Glutamatergic neuron (in vitro differentiated cells): ENCODE results near the gene CEP135. TPM values are rescaled to one million over a fixed set of nuclear protein-coding genes. Genes with fewer than 3 reads are reported as not detected.
A peak's percentile ranks its signal among the peaks of the same experiment; 100 is the strongest.

Experiments used
- DNase-seq: peaks from one replicate; pipeline ENCODE4 v3.0.0; 2022
- H3K27ac Mint-ChIP-seq: one replicate; pipeline ENCODE4 v1.8.0; 2020; ENCODE audit warnings: mild to moderate bottlenecking, mixed read lengths, inconsistent platforms; ENCODE audit not compliant: unreplicated experiment
- H3K27me3 Mint-ChIP-seq: one replicate; pipeline ENCODE4 v1.8.0; 2020; ENCODE audit warnings: mild to moderate bottlenecking, moderate library complexity, mixed read lengths, inconsistent platforms; ENCODE audit not compliant: unreplicated experiment
- H3K36me3 Mint-ChIP-seq: one replicate; pipeline ENCODE4 v1.8.0; 2020; ENCODE audit warnings: mild to moderate bottlenecking, mixed read lengths, inconsistent platforms; ENCODE audit not compliant: unreplicated experiment
- H3K4me1 Mint-ChIP-seq: one replicate; pipeline ENCODE4 v1.8.0; 2020; ENCODE audit warnings: mild to moderate bottlenecking, low read depth, mixed read lengths, inconsistent platforms; ENCODE audit not compliant: unreplicated experiment
- H3K4me3 Mint-ChIP-seq: one replicate; pipeline ENCODE4 v1.8.0; 2020; ENCODE audit warnings: mild to moderate bottlenecking, mixed read lengths, inconsistent platforms; ENCODE audit not compliant: unreplicated experiment
- H3K9me3 Mint-ChIP-seq: one replicate; pipeline ENCODE4 v1.8.0; 2020; ENCODE audit warnings: mild to moderate bottlenecking, moderate library complexity, mixed read lengths, inconsistent platforms; ENCODE audit not compliant: unreplicated experiment
- total RNA-seq: library from RNA; stranded (reverse); fragmentation: NEBNext Ultra II Directional; extraction: Animal tissue kit (Norgen Biotek cat#: 25700); gene quantifications from one replicate; pipeline ENCODE4 v1.2.1, GENCODE V29; 2021; ENCODE audit not compliant: unreplicated experiment
- TF ChIP-seq, protein P1 (sequence below): fragments of 200-600 bp; sonication (generic); IDR thresholded peaks from one replicate; pipeline ENCODE4 v1.5.0; 2021; ENCODE audit not compliant: partially characterized antibody, unreplicated experiment

The CEP135 gene
- total RNA-seq, 1 donor from 2014 or later = 4.2 TPM

DNA sequence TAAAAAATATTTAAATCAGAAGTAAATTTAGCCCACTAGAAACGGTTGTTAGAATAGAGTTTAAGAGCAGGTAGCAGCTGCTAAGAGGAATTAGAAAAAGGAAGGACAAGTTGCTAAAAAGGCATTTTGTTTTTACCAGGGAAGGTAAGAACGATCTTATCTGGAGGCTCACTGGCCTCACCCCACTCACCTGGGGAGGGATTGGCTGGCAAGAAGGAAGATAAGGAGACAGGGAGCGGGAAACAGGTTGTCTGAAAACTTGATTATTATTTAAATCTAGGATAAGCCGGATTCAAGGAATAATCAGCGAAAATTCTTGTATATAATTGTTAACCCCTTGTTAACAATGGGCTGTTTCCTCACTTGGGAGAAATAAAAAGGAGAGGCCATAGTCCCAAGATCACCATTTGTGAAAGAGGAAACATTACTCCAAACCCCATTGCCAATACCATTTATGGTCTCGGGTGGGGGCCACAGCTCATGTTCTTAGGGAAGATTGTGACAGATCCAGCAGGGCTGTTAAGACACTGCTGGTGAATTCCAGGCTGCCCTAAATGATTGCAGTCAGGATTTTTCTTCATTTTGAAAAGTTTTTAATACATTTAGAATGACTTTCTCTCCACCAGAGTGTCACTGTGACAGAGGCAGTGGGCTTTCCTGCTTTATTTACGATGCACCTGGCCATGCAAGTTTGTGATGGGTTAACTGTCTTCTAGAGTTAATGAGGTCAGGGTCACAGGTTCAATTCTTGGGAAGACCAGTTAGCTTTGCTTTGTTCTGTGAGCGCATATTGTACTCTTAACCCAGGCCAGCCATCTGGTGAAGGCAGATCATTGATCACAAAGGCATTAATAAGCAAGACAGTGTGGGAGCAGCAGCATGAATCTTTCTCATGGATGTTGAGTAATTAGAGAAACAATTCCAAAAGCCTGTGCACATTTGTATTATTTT is 106.6 kb downstream of the CEP135 start:
- TF ChIP-seq, protein P1, sequence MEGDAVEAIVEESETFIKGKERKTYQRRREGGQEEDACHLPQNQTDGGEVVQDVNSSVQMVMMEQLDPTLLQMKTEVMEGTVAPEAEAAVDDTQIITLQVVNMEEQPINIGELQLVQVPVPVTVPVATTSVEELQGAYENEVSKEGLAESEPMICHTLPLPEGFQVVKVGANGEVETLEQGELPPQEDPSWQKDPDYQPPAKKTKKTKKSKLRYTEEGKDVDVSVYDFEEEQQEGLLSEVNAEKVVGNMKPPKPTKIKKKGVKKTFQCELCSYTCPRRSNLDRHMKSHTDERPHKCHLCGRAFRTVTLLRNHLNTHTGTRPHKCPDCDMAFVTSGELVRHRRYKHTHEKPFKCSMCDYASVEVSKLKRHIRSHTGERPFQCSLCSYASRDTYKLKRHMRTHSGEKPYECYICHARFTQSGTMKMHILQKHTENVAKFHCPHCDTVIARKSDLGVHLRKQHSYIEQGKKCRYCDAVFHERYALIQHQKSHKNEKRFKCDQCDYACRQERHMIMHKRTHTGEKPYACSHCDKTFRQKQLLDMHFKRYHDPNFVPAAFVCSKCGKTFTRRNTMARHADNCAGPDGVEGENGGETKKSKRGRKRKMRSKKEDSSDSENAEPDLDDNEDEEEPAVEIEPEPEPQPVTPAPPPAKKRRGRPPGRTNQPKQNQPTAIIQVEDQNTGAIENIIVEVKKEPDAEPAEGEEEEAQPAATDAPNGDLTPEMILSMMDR = no peak
- Mint-ChIP-seq H3K36me3 (no peaks in the 10 kb centered on the region), H3K27me3 (peaks cover 1% of the 10 kb centered on the region), H3K27ac (peak overlapping the region; percentile 96), H3K4me1 (peaks cover 39% of the 10 kb centered on the region), H3K9me3 (peaks cover 3% of the 10 kb centered on the region), H3K4me3 (peak overlapping the region; percentile 67)
- DNase-seq = peak; percentile 24

GRCh38 chr4:56055991-56056390 is 107.2 kb downstream of the CEP135 start:
- peaks cover 2% of the 10 kb centered on the region for H3K27me3 Mint-ChIP-seq
- DNase-seq = no peak
- H3K27ac Mint-ChIP-seq = peak overlapping the region; percentile 96

GRCh38 chr4:56058555-56058954 is 109.8 kb downstream of the CEP135 start:
- peaks cover 3% of the 10 kb centered on the region for H3K9me3 Mint-ChIP-seq
- H3K4me3 Mint-ChIP-seq = no peak overlapping the region
- peaks cover 39% of the 10 kb centered on the region for H3K4me1 Mint-ChIP-seq
- H3K27ac Mint-ChIP-seq = no peak overlapping the region
- DNase-seq = no peak
- TF ChIP-seq, protein P1 = no peak
- H3K27me3 Mint-ChIP-seq = peaks cover 2% of the 10 kb centered on the region
- no peaks in the 10 kb centered on the region for H3K36me3 Mint-ChIP-seq

More at GRCh38 chr4:56055991-56056390, 107.2 kb downstream of the CEP135 start:
- peak overlapping the region; percentile 67 for H3K4me3 Mint-ChIP-seq
- H3K9me3 Mint-ChIP-seq = peaks cover 3% of the 10 kb centered on the region
- TF ChIP-seq, protein P1 = no peak
- no peaks in the 10 kb centered on the region for H3K36me3 Mint-ChIP-seq
- peaks cover 39% of the 10 kb centered on the region for H3K4me1 Mint-ChIP-seq

DNA sequence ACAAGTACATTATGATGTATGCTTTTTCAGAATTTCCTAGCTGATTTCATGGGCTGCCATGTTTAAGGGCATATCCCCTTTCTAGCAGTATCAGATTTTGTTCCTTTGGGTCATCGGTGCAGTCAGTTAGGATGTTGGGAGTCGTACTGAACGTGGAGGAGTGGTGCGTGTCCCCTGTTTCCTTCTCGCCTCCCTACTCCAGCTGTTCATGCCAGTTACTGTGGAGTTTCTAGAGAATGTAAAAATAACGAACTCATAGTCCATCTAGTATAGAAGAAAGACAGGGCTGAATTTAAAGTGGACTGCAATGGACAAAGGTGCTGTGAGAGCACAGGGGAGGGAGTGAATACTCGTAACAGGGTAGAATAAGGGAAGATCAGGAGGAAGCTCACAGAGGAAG is 111.3 kb downstream of the CEP135 start:
- DNase-seq = no peak
- Mint-ChIP-seq H3K4me1 (peaks cover 36% of the 10 kb centered on the region), H3K9me3 (peaks cover 3% of the 10 kb centered on the region), H3K27ac (no peak overlapping the region), H3K27me3 (peaks cover 2% of the 10 kb centered on the region), H3K4me3 (peak overlapping the region; percentile 27), H3K36me3 (no peaks in the 10 kb centered on the region)
- TF ChIP-seq, protein P1 = no peak

- Mint-ChIP-seq H3K36me3 (peaks cover 5% of the 10 kb centered on the region), H3K9me3 (peaks cover 3% of the 10 kb centered on the region), H3K4me1 (peaks cover 28% of the 10 kb centered on the region), H3K4me3 (no peak overlapping the region), H3K27me3 (peaks cover 7% of the 10 kb centered on the region), H3K27ac (no peak overlapping the region)
- DNase-seq = no peak
- TF ChIP-seq, protein P1 = no peak
These were observed 113.4 kb downstream of the CEP135 start for GRCh38 chr4:56062106-56062505.
